ENCODE results near the gene TNFSF12.

DNA sequence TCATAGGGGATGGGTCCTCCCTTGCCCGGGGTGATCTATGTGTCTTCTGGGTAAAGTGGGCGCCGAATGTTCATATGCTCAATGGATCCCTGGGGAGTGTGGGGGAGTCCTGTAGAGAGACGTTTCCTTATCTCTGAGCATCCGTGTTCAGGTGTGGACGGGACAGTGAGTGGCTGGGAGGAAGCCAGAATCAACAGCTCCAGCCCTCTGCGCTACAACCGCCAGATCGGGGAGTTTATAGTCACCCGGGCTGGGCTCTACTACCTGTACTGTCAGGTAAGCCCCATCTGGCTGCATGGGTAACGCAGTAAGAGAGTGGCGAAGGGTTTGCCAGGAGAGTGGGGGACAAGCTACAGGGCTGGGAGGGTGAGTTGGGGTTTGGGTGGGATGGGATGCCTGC, 7.8 kb downstream of the TNFSF12 start:
- TF ChIP-seq EZH2phosphoT487 (IDR thresholded peaks at IDR 0.05; ENCODE audit: insufficient read depth, low read depth) (no peak), EZH2 (IDR thresholded peaks at IDR 0.05; ENCODE audit: insufficient read depth, poor library complexity, severe bottlenecking) (no peak)

Measured in GM23248 (cell line).